ENCODE measurements around the gene VAC14. TPM values are rescaled to one million over a fixed set of nuclear protein-coding genes. Genes with fewer than 3 reads are reported as not detected.
"Not testable (repeated sequence)": the region's sequence is repeated elsewhere in the genome, so short reads cannot be mapped to it uniquely, and the experiment has no call there.

Gene VAC14
- total RNA-seq, 1 donor from 2014 or later: 17.4 TPM

DNA sequence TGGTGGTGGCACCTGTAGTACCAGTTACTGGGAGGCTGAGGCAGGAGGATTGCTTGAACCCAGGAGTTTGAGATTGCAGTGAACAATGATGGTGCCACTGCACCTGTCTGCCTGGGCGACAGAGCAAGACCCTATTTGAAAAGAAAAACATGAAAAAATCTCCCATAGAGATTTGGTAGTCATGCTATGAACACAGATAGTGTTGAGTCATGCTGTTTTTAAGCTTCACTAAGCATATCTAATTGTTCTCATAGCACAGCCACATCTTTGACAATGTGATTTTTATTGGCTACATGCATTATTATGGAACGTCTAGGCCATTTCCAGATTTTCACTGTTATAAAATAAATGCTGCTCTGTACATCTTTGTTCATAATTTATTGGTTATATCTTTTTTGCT is 148.6 kb downstream of the VAC14 start:
- DNase-seq (no peak), ATAC-seq (ENCODE audit: poor library complexity) (no peak)
- intact Hi-C loops (cut with DNase I): loop anchor here (5.0 to 10.0 kb wide), 2 partner anchors 125 to 278 kb away; no protein-coding TSS in a partner anchor

DNA sequence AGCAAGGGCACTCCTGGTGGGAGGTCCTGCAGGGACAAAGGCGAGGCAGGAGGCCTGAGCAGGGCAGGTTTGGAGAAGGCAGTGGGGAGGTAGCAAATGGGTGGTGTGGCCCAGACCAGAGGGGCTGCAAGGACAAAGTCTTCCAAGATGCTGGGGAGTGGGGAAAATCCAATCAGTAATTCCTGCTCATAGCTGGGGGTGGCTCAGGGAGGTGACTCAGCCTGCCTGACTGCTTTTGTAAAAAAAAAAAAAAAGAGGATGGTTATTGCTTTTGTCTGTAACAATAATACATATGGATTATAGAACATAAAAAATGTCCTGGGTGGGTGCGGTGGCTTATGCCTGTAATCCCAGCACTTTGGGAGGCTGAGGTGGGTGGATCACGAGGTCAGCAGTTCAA is 149.4 kb downstream of the VAC14 start:
- DNase-seq: no peak
- intact Hi-C loops (cut with DNase I): loop anchor here (5.0 to 10.0 kb wide), 2 partner anchors 124 to 277 kb away; no protein-coding TSS in a partner anchor
- no peak for ATAC-seq (ENCODE audit: poor library complexity)

DNA sequence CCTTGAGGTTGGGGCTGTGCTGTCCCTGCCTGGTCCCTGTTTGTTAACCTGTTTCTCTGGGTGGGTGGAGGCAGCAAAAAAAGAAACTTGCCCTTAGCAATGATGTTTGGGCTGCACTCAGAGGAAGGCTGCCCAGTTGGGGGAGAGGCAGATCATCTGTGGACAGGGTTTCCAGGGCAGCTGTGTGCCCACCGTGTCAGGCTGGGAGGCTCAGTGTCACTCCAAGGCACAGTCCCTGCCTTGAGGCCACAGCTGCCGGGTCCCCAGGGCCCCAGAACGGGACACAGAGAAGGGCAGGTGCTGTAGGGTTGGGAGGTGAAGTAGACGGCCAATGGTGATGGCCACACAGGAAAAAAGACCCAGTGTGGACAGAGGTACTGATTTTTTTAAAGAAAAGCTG is 150.7 kb downstream of the VAC14 start:
- ATAC-seq (ENCODE audit: poor library complexity): no peak
- intact Hi-C loops (cut with DNase I): loop anchor here (5.0 to 10.0 kb wide), 2 partner anchors 123 to 275 kb away; no protein-coding TSS in a partner anchor
- DNase-seq: no peak

DNA sequence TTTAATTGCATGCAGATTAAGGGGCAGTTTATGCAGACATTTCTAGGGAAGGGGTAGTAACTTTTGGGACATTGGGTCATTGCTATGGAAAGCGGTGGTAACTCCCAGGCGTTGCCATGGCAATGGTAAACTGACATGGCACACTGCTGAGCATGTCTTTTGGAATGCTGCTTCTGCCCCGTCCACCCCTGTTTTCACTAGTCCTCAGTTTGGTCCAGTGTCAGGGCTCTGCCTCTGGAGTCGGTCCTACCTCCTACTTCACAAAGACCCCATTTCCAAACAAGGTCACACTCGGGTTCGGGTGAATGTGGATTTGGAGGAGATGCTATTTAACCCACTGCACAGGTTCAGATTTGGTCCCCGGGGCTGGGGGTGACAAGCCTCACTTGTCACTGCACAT is 151.7 kb downstream of the VAC14 start:
- ATAC-seq (ENCODE audit: poor library complexity): no peak
- intact Hi-C loops (cut with DNase I): no loop called here
- DNase-seq: no peak

DNA sequence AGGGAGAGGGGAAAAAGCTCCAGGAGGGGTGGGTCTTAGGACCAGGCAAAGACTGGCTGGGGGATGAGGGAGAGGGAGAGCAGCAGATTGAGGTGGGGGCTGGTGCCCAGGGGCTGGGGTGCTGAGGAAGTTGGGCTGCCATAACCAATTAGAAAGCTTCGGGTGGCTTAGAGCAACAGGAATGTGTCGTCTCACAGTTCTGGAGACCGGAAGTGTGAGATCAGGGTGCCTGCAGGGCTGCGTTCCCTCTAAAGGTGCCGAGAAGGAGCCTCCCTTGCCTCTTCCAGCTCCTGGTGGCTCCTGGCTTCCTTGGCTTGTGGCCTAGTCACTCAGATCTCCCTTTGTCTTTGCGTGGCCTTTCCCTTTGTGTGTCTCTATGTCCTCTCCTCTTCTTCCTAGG is 152.4 kb downstream of the VAC14 start:
- ATAC-seq (ENCODE audit: poor library complexity) (no peak), DNase-seq (no peak)
- intact Hi-C loops (cut with DNase I): no loop called here

DNA sequence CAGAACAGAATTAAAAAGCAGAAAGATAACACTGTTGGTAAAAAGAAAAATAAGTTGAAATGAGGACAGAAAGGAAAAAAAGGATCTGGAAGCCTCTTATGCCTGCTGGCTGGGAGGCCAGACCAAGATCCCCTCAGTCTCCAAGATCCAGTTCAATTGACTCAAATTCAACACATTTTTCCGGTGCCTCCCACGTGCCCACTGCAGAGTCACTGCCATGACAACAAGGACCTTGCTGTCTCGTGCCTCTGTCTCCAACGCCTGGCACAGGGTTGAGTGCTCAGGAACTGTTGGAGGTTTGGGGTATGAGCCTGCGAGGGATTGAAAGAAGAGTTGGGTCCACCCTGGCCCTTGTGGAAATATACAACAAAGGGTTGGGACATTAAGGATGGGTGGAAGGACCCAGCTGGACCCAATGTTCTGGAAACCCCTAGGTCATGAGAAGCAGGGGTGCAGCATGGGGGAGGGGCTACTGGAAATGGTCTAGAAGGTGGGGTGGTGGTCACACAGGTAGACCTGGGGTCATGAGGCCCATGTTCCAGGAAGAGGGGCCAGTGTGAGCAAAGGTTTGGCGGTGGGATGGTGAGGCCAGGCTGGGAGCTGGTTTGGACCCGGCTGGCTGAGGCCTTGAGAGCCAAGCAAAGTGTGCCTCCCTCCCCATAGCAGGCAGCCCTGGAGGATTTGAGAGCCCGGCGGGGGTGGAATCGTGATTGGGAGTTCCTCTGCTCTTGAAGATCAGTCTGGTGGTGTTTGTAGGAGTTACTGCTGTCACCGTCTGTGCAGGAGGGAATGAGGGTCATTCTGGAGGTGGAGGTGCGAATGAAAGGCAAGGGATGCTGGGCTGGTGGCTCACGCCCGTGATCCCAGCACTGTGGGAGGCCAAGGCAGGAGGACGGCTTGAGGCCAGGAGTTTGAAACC is 153.3 kb downstream of the VAC14 start:
- no peak for DNase-seq
- intact Hi-C loops (cut with DNase I): no loop called here
- ATAC-seq (ENCODE audit: poor library complexity): no peak

DNA sequence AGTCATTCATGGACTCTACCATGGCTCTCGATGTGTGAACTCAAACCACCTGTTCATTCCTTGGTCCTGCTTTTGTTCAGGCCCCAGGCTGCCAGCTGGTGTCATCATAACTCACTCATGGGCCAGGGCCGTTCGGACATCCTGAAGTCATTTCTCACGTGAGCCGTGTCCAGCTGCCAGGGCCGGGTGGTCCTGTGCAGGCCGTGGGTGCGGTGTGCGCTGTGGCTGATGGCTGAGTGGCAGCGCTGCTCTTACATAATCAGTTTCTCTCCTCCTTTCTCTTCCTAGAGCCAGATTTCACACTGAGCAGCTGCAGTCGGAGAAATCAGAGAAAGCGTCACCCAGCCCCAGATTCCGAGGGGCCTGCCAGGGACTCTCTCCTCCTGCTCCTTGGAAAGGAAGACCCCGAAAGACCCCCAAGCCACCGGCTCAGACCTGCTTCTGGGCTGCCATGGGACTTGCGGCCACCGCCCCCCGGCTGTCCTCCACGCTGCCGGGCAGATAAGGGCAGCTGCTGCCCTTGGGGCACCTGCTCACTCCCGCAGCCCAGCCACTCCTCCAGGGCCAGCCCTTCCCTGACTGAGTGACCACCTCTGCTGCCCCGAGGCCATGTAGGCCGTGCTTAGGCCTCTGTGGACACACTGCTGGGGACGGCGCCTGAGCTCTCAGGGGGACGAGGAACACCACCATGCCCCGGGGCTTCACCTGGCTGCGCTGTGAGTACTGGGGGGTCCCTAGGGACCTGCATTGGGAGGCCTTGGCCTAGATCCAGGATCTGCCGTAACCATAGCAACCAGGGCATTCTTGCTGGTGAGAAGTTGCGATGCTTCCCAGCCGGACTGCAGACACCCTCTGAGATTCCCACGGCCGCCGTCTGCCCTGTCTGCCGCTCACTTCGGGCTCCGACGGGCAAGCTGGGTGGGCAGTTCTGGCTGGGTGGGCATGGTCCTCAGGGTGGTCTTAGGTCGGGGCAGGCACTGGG is 154.4 kb downstream of the VAC14 start, which contains the start of gene IL34:
TSS of gene IL34 (plus strand) at position 300 of the 982 bp plus-strand sequence. CDS start at position 689, 389 bp downstream.
- ATAC-seq (ENCODE audit: poor library complexity) (peak; percentile 80), DNase-seq (no peak)
- intact Hi-C loops (cut with DNase I): no loop called here

DNA sequence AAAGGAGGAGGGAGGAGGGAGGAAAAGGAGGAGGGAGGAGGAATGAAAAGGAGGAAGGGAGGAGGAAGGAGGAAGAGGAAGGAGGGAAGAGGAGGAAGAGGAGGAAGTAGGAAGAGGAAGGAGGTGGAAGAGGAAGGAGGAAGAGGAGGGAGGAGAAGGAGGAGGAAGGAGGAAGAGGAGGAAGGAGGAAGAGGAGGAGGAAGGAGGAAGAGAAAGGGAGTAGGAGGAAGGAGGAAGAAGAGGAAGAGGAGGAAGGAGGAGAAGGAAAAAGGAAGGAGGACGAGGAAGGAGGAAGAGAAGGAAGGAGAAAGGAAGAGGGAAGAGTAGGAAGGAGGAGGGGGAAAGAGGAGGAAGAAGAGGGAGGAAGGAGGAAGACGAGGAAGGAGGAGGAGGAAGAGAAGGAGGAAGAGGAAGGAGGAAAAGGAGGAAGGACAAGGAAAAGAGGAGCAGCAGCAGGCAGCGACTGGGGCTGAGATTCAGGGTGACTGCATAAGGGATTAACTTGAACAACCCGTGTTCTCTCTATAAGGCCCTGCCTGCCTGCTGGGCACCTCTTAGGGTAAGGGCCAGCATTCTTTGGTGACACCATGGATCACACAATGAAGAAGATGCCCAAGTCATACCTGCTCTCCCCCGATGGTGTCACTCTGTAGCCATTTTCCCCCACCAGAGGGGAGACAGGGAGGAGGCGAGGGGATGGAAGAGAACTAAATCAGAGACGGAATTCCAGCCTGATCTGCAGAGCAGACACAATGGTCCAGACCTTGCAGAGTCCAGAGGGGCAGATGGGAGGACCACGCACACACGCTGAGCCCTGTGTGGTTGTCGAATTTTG is 156.0 kb downstream of the VAC14 start:
- ATAC-seq (ENCODE audit: poor library complexity): no peak
- no peak for DNase-seq
- intact Hi-C loops (cut with DNase I): no loop called here

DNA sequence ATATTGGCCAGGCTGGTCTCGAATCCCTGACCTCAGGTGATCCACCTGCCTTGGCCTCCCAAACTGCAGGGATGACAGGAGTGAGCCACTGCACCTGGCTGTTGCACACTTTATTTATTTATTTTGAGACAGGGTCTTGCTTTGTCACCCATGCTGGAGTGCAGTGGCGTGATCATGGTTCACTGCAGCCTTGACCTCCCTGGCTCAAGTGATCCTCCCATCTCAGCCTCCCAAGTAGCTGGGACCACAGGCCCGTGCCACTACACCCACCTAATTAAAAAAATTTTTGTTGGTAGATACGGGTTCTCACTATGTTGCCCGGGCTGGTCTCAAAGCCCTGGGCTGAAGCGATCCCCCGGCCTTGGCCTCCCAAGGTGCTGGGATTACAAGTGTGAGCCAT is 157.7 kb downstream of the VAC14 start:
- ATAC-seq (ENCODE audit: poor library complexity); DNase-seq; intact Hi-C loops (cut with DNase I): not testable (repeated sequence)

DNA sequence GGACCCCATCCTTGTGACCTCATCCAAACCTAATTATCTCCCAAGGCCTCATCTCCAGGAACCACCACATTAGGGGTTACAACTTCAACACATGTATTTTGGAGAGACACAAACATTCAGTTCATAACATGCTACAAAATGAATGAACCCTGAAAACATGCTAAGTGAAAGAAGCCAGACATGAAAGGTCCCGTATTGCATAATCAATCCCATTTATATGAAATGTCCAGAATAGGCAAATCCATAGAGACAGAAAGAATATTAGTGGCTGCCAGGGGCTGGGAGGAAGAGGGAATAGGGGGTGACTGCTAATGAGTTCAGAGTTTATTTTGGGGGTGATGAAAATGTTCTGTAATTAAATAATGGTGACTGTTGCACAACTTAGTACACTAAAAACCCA is 158.3 kb downstream of the VAC14 start:
- no peak for ATAC-seq (ENCODE audit: poor library complexity)
- intact Hi-C loops (cut with DNase I): no loop called here
- DNase-seq: no peak

DNA sequence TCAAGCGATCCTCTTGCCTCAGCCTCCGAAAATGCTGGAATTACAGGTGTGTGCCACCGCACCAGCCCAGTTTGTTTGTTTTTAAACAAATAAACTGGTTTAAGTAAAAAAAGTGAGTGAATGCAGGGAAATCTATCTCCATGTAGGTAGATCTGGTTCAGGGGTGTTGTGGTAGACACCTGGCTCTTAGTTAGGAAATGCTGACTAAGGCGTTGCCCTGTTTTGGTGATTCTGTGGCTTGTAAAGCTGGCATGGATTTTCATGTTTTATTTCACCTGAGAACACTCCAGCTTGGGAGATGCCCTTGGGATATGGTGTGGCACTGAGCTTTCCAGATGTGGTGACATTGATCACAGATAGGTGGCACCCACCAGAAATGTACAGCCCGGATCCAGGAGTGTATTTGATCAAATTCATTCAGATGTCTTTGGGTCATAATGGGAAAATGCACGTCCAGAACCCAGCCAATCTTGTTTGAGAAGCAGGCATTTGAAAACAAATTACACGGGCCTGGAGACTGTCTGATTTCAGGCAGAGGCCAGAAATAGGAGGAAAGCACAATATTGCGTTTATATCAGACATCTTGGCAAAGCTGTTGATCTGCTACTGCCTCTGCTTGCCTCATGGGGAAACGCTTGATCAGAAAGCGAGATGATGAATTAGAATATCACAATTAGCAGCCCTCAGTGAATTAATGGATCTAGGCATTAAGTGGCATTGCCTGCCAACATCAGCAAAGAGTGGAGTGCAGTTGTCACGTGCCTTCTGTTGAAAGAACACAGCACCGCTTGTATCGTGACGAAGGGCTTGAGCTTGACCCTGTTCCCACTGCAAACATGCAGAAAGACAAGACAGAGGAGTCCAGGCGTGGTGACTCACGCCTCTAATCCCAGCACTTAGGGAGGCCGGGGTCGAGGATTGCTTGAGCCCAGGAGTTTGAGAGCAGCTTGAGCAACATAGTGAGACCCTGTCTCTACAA is 161.9 kb downstream of the VAC14 start:
- intact Hi-C loops (cut with DNase I): no loop called here
- ATAC-seq (ENCODE audit: poor library complexity) (peak; percentile 73), DNase-seq (no peak)

Other genes starting within 250 kb of the VAC14 start
- gene IL34, start 154.6 kb downstream of the VAC14 start, total RNA-seq: 1.6 TPM
- 74.1 TPM for gene MTSS2, start 115.1 kb downstream of the VAC14 start, total RNA-seq